Bronchial epithelial cell (primary cell): ENCODE results near the gene RHEB. TPM values are rescaled to one million over a fixed set of nuclear protein-coding genes. Genes with fewer than 3 reads are reported as not detected.

Source experiments
- DNase-seq: peaks from one replicate; pipeline ENCODE4 v3.0.0-alpha.2; 2010; ENCODE audit warnings: low read depth
- FAIRE-seq: peaks from 2 replicates; lab custom pipeline; 2011; peaks lifted over from hg19 to GRCh38; lab: Jason Lieb, UNC
- H3K27me3 ChIP-seq: 2 replicates; pipeline ENCODE4 v1.5.1; 2011; ENCODE audit warnings: low read length; ENCODE audit not compliant: control insufficient read depth, insufficient read depth
- H3K36me3 ChIP-seq: 2 replicates; pipeline ENCODE4 v1.5.1; 2011; ENCODE audit warnings: low read length; ENCODE audit not compliant: control insufficient read depth, insufficient read depth
- H3K4me3 ChIP-seq: 2 replicates; pipeline ENCODE4 v1.5.1; 2011; ENCODE audit warnings: mild to moderate bottlenecking, low read depth, low read length, control low read depth
- total RNA-seq: library from RNA; depleted of rRNA; stranded (reverse); fragments of >200 nt; gene quantifications from 2 replicates; pipeline ENCODE4 v1.2.1, GENCODE V29; 2014
- TF ChIP-seq, protein P1 (sequence below): IDR thresholded peaks from 2 replicates; pipeline ENCODE4 v1.5.1; 2011; ENCODE audit warnings: mild to moderate bottlenecking, moderate library complexity, low read length, control low read depth, inconsistent platforms; ENCODE audit not compliant: insufficient read depth, severe bottlenecking

The RHEB gene
- total RNA-seq, 1 donor from 2014 or later, result 68.7 TPM

DNA sequence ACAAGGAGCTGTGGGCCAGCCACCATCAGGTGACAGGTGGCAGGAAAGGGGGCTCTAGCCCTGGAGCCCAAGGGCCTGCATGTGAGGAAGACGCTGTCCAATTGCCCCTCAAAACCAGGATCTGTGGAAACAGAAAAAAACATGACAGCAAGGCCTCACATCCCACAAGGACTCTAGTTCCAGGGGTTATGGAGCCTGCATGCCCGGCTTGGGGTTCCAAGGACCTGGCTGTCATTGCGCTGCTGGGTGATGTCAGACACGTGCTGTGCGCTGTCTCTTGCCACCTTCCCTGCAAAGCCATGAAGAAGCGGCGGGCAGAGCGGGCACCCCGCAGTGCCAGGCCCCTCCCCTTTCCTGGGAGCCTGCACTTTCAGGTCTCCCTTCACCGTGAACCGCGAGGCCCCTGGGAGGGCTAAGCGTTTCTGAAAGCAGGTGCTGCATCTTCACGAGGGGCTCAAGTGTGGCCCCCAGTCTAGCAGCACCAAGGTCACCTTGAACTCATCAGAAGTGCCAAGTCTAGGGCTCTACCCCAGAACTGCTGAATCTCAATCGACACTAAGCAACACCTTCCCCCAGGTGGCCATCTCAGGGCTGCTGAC lies 64.7 kb downstream of the RHEB start:
- no peak overlapping the region for H3K4me3 ChIP-seq
- no peak for DNase-seq

DNA sequence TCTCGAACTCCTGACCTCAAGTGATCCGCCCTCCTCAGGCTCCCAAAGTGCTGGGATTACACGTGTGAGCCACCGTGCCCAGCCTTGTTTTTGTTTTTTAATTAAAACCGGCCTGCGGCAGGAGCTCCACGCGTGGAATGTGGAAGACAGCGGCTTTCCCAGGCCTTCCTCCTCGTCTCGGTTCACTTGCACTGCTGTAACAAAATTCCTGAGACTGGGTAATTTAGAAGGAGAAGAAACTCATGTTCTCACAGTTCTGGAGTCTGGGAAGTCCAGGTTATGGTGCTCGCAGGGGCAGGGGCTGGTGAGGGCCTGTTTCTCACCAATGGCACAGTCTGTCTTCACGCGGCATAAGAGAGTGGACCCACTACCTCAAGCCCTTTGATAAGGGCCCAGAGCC lies 65.4 kb downstream of the RHEB start:
- FAIRE-seq (no peak), DNase-seq (no peak)
- H3K4me3 ChIP-seq, result no peak overlapping the region
- H3K27me3 ChIP-seq, result peaks cover 3% of the 10 kb centered on the region
- TF ChIP-seq, protein P1, sequence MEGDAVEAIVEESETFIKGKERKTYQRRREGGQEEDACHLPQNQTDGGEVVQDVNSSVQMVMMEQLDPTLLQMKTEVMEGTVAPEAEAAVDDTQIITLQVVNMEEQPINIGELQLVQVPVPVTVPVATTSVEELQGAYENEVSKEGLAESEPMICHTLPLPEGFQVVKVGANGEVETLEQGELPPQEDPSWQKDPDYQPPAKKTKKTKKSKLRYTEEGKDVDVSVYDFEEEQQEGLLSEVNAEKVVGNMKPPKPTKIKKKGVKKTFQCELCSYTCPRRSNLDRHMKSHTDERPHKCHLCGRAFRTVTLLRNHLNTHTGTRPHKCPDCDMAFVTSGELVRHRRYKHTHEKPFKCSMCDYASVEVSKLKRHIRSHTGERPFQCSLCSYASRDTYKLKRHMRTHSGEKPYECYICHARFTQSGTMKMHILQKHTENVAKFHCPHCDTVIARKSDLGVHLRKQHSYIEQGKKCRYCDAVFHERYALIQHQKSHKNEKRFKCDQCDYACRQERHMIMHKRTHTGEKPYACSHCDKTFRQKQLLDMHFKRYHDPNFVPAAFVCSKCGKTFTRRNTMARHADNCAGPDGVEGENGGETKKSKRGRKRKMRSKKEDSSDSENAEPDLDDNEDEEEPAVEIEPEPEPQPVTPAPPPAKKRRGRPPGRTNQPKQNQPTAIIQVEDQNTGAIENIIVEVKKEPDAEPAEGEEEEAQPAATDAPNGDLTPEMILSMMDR, result no peak
- no peaks in the 10 kb centered on the region for H3K36me3 ChIP-seq

More for the DNA sequence above, 64.7 kb downstream of the RHEB start:
- TF ChIP-seq, protein P1, result no peak
- H3K36me3 ChIP-seq, result no peaks in the 10 kb centered on the region
- no peak for FAIRE-seq
- peaks cover 3% of the 10 kb centered on the region for H3K27me3 ChIP-seq

DNA sequence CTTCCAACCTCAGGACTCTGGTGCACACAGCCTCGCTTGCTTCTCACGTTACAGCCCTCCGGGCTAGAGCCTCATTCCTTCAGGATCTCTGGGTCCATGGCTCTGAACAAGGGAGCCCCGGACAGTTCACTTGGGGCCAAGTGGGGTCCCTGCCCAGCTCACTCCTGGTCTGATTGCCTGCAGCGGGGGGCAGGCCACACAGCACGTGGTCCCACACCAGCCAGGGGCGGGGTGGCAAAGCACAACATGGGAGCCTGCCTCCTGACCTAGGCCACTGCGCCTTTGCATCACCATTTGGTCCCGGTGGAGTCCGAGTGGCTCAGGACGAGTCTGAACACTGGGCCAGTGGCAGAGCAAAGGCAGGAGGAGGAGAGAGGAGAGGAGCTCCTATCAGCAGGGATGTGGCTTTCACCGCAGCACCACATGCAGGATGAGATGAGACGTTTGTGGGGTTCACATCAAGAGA lies 66.3 kb downstream of the RHEB start:
- Histone ChIP-seq H3K36me3 (no peaks in the 10 kb centered on the region), H3K4me3 (no peak overlapping the region), H3K27me3 (peaks cover 3% of the 10 kb centered on the region)
- FAIRE-seq (peak; percentile 47), DNase-seq (no peak)
- TF ChIP-seq, protein P1, result no peak

DNA sequence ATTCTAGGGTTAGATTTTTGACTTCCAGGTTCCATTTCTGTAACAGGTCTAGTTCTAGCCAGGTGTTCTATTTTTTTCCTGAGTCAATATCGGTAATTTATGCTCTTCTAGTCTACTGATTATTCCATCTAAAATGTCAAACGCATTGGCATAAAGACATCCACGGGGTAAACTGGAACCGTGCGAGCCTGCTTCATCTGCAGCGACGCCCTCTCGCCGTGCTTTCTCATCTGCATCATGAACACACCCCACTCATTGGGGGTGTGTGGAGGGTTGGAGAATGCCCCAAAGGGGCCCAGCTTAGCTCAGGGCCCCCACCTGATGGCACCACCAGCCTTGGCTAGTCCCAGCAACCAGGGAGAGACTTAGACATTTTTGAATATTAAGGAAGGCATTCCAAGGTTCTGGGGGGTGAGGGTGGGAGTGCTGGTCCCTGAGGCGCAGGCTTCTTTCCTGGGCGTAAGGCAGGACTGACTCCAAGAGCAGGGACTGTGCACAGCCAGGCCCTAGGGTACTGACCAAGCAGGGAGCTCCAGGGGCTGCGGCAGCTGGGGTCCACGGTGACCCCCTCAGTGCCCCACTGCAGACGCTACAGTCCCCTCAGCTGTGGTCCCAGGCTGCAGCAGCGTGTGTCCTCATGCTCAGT lies 66.9 kb downstream of the RHEB start:
- Histone ChIP-seq H3K4me3 (no peak overlapping the region), H3K36me3 (no peaks in the 10 kb centered on the region), H3K27me3 (peaks cover 3% of the 10 kb centered on the region)
- TF ChIP-seq, protein P1, result no peak
- DNase-seq (no peak), FAIRE-seq (no peak)

DNA sequence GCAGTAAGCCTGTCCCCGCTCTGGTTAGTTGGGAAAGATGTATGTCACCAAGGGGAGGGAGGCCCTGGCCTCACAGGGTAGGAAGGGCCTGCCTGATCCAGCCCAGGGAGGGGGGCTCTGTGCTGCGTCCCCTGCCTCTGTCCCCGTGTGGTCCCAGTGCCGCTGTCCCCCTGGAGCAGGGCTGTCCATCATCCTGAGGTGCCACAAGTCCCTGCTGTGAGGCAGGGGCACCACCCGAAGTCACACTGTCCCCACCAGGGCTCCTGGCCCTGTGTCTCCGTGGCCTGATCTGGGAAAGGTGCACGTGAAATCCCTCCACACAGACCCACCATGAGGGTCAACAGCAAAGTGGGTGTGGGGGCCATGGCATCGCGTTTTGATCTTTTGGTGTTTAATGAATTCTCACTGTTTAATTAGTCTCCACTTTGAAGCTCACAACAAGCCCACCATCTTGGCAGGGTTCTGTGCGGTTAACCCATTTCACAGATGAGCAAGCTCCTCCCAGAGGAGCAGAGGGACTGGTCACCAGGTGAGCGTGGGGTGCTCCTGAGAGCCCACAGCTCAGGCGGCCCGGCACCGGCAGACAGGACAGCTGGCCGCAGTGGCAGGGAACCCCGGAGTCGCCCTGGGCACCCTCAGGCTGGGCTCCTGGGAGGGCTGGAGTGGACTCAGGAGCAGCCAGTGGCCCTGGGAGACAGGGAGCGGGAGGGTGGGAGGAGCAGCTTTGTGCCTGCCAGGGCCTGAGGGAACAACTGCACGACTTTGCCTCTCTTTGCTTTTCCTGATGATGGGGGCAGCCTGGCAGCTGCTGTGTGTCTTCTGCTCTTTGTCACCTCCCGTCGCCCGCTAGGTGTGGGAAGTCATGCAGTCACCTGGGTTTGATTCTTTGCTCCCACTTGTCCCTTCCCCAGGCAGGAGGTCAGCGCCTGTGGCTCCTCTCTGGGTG lies 67.8 kb downstream of the RHEB start:
- Histone ChIP-seq H3K27me3 (peaks cover 3% of the 10 kb centered on the region), H3K36me3 (no peaks in the 10 kb centered on the region), H3K4me3 (no peak overlapping the region)
- no peak for DNase-seq
- TF ChIP-seq, protein P1, result no peak
- FAIRE-seq, result no peak
